SU-DHL-6 (cell line): ENCODE results near the gene TFEB.

Source experiments
- H2AFZ ChIP-seq: fragments of 200-600 bp; sonication (generic); 2 replicates; pipeline ENCODE4 v1.6.1; 2014; ENCODE audit warnings: low read depth, mild to moderate bottlenecking, moderate library complexity, mixed read lengths, antibody characterized with exemption, low read length; ENCODE audit not compliant: severe bottlenecking
- H3F3A ChIP-seq: fragments of 200-600 bp; shearing (Covaris generic); 2 replicates; pipeline ENCODE4 v1.6.0; 2016; ENCODE audit warnings: antibody characterized with exemption, mild to moderate bottlenecking; ENCODE audit not compliant: insufficient read depth
- H3K27ac ChIP-seq: fragments of 200-600 bp; sonication (generic); 2 replicates; pipeline ENCODE4 v1.5.1; 2016; ENCODE audit warnings: low read depth, mild to moderate bottlenecking, low read length, moderate library complexity, mixed read lengths
- H3K27me3 ChIP-seq: fragments of 200-600 bp; sonication (generic), shearing (Covaris generic); 2 replicates; pipeline ENCODE4 v1.6.0; 2014; ENCODE audit warnings: mild to moderate bottlenecking, low read length
- H3K36me3 ChIP-seq: fragments of 200-600 bp; sonication (generic); 2 replicates; pipeline ENCODE4 v1.6.1; 2014; ENCODE audit warnings: mild to moderate bottlenecking, low read length, mixed read lengths
- H3K4me2 ChIP-seq: fragments of 300-600, 200-600 bp; shearing (Covaris generic), sonication (generic); 2 replicates; pipeline ENCODE4 v1.6.0; 2014; ENCODE audit warnings: low read length, low read depth, mild to moderate bottlenecking; ENCODE audit not compliant: poor library complexity, severe bottlenecking
- H3K4me3 ChIP-seq: fragments of 200-600 bp; sonication (generic); 2 replicates; pipeline ENCODE4 v1.5.1; 2014; ENCODE audit warnings: antibody characterized with exemption, low read length, mild to moderate bottlenecking, mixed read lengths; ENCODE audit not compliant: insufficient read depth, poor library complexity, severe bottlenecking
- H3K79me2 ChIP-seq: fragments of 200-600 bp; sonication (generic); 2 replicates; pipeline ENCODE4 v1.6.1; 2014; ENCODE audit warnings: mild to moderate bottlenecking, low read length, moderate library complexity; ENCODE audit not compliant: insufficient read depth
- H3K9ac ChIP-seq: fragments of 200-600 bp; sonication (generic); 2 replicates; pipeline ENCODE4 v1.7.0; 2014; ENCODE audit warnings: mild to moderate bottlenecking, low read length
- H3K9me2 ChIP-seq: fragments of 200-600 bp; sonication (generic); replicated peaks from 2 replicates; pipeline ENCODE4 v1.6.1; 2014; ENCODE audit warnings: low read length; ENCODE audit not compliant: insufficient read depth
- H3K9me3 ChIP-seq: fragments of 200-600 bp; sonication (generic); 2 replicates; pipeline ENCODE4 v1.6.1; 2014; ENCODE audit warnings: low read length, mixed read lengths; ENCODE audit not compliant: insufficient read depth
- H4K20me1 ChIP-seq: fragments of 200-600 bp; sonication (generic); 2 replicates; pipeline ENCODE4 v1.6.1; 2014; ENCODE audit warnings: low read depth, mild to moderate bottlenecking, antibody characterized with exemption, low read length, moderate library complexity, mixed read lengths
- EZH2phosphoT487 ChIP-seq: fragments of 200-600 bp; sonication (generic), shearing (Covaris generic); conservative IDR thresholded peaks from 2 replicates; pipeline ENCODE4 v1.6.1; 2018; ENCODE audit warnings: mild to moderate bottlenecking, antibody characterized with exemption, low read length, moderate library complexity, mixed read lengths
- TF ChIP-seq, protein P1 (sequence below): fragments of 200-600 bp; sonication (generic); IDR thresholded peaks from one replicate; pipeline ENCODE4 v1.5.1; 2017; ENCODE audit warnings: antibody characterized with exemption, mild to moderate bottlenecking, low read length, moderate library complexity; ENCODE audit not compliant: insufficient read depth, poor library complexity, severe bottlenecking

TFEB gene

DNA sequence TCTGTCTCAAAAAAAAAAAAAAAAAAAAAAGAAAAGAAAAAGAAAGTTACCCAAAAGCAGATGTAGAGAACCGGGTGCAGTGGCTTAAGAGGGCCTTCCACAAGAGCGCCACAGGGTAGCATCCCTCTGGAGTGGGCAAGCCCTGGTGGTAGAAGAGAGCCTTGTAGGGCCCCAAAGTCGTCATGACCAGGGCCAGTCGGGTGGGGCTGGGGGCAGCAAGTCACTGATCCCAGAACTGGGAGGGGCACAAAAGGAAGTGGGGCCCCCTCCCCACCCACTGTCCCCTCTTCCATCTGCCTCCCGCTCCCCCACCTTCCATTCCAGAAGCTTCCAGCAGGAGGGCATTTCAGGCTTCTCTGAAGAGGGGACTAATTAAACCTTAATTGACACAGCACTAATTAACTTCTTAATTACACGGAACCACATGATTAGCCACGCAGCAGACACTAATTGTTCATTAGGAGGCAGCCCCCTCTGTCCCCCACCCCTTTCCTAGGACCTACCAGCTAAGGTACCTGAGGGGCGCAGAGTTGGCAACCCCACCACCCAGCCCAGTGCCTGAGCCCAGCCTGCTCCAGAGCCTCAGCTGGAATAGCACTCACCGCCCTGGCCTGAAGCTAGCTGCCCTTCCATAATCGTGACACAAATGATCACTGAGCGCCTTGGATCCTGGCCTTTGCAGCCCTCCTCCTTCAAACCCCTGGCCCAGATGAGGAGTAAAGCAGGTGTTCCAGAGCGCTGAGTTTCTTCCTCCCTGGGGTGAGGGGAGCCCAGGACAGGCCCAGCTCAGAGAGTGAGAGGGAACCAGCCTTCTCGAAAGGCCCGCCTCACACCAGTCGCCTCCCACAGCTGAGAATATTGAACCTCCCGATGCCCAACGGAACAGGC is 62.3 kb downstream of the TFEB start:
- Histone ChIP-seq H3K79me2 (no peaks in the 10 kb centered on the region), H3K9me2 (no peaks in the 10 kb centered on the region), H3K9me3 (no peaks in the 10 kb centered on the region), H3F3A (no peaks in the 10 kb centered on the region), H3K4me2 (no peak overlapping the region), H4K20me1 (no peaks in the 10 kb centered on the region), H3K36me3 (no peaks in the 10 kb centered on the region), H3K27me3 (no peaks in the 10 kb centered on the region), H3K9ac (no peak overlapping the region), H3K4me3 (no peak overlapping the region), H3K27ac (no peak overlapping the region), H2AFZ (no peak overlapping the region)
- no peak for TF ChIP-seq EZH2phosphoT487
- TF ChIP-seq, protein P1, sequence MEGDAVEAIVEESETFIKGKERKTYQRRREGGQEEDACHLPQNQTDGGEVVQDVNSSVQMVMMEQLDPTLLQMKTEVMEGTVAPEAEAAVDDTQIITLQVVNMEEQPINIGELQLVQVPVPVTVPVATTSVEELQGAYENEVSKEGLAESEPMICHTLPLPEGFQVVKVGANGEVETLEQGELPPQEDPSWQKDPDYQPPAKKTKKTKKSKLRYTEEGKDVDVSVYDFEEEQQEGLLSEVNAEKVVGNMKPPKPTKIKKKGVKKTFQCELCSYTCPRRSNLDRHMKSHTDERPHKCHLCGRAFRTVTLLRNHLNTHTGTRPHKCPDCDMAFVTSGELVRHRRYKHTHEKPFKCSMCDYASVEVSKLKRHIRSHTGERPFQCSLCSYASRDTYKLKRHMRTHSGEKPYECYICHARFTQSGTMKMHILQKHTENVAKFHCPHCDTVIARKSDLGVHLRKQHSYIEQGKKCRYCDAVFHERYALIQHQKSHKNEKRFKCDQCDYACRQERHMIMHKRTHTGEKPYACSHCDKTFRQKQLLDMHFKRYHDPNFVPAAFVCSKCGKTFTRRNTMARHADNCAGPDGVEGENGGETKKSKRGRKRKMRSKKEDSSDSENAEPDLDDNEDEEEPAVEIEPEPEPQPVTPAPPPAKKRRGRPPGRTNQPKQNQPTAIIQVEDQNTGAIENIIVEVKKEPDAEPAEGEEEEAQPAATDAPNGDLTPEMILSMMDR = no peak

GRCh38 chr6:41672016-41672415 is 63.4 kb downstream of the TFEB start:
- TF ChIP-seq, protein P1 = no peak
- no peak for TF ChIP-seq EZH2phosphoT487
- Histone ChIP-seq H3K27me3 (no peaks in the 10 kb centered on the region), H4K20me1 (no peaks in the 10 kb centered on the region), H3K79me2 (no peaks in the 10 kb centered on the region), H3K9me2 (no peaks in the 10 kb centered on the region), H3K9ac (no peak overlapping the region), H2AFZ (no peak overlapping the region), H3K9me3 (no peaks in the 10 kb centered on the region), H3K4me2 (no peak overlapping the region), H3K36me3 (no peaks in the 10 kb centered on the region), H3K27ac (no peak overlapping the region), H3K4me3 (no peak overlapping the region), H3F3A (no peaks in the 10 kb centered on the region)

DNA sequence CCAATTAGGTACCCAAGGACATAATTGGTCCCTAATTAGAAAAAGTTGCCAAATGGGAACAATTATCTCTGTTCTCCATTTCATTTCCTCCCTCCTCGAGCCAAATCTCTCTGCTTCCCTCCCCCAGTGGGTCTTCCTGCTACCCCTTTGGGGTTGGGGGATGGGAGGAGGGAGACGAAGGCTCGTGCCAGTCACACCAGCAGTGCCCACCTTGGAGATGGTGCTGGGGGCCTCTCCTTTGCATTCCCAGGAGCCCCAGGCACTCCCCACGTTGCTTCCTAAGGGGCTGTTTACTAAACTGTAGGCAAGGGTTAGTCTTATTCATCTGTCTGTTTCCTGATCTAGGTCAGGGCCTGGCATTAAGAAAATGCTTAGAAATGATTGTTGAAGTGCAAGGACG is 64.0 kb downstream of the TFEB start:
- H3K4me3 ChIP-seq = no peak overlapping the region
- H4K20me1 ChIP-seq = no peaks in the 10 kb centered on the region
- TF ChIP-seq EZH2phosphoT487 = no peak; the same call in 1 of the 2 replicates
- TF ChIP-seq, protein P1 = no peak
- no peak overlapping the region for H3K4me2 ChIP-seq
- no peak overlapping the region for H3K27ac ChIP-seq
- no peaks in the 10 kb centered on the region for H3K27me3 ChIP-seq
- no peaks in the 10 kb centered on the region for H3K36me3 ChIP-seq
- no peaks in the 10 kb centered on the region for H3K79me2 ChIP-seq
- no peak overlapping the region for H3K9ac ChIP-seq
- H3K9me3 ChIP-seq = no peaks in the 10 kb centered on the region
- H3K9me2 ChIP-seq = no peaks in the 10 kb centered on the region
- no peaks in the 10 kb centered on the region for H3F3A ChIP-seq
- H2AFZ ChIP-seq = no peak overlapping the region
